ENCODE results near the gene CNDP2.

DNA sequence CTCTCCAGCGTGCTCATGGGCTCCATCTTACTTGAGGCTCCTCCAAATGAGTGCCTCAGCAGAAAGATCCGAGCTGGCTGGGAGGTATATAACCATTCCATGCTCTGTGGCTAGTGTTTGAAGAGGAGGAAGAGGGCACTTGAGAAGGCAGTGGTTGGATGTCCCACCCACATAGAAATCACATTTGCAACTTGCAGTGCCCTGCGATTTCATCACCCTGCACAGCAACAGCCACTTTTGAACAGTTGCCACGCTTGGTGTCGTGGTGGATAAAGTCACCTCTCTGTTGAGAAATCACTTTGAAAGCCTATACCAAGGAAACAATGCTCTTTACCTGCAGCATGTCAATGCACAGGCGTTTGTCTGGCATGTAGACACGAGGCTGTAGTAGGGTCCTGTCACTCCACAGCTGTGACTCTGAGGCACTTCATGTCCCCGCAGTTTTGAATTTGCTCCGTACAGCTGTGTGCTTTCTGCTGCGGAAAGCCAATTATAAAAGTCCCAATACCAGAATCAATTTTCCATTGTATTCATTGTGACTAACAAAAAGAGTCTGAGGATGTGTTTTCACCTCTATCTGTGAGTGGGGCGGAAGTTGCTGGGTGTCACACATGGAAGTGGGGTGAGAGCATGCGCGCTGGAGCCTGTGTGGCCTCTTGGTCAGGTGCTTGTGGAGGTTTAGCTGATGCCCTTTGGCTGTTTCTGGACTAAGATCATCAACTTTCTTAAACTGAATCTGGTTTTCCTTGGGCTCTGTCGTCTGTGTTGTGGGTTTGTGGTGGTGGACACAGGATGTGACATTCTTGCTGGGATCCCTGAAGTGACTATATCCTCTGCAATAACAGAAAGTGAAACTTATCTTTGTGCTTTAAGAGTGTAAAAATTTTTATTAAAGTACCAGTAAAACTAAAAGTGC lies 2.8 kb downstream of the CNDP2 start:
- TF ChIP-seq, protein P1, sequence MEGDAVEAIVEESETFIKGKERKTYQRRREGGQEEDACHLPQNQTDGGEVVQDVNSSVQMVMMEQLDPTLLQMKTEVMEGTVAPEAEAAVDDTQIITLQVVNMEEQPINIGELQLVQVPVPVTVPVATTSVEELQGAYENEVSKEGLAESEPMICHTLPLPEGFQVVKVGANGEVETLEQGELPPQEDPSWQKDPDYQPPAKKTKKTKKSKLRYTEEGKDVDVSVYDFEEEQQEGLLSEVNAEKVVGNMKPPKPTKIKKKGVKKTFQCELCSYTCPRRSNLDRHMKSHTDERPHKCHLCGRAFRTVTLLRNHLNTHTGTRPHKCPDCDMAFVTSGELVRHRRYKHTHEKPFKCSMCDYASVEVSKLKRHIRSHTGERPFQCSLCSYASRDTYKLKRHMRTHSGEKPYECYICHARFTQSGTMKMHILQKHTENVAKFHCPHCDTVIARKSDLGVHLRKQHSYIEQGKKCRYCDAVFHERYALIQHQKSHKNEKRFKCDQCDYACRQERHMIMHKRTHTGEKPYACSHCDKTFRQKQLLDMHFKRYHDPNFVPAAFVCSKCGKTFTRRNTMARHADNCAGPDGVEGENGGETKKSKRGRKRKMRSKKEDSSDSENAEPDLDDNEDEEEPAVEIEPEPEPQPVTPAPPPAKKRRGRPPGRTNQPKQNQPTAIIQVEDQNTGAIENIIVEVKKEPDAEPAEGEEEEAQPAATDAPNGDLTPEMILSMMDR (IDR thresholded peaks at IDR 0.05) = no peak
- TF ChIP-seq EP300 (IDR thresholded peaks at IDR 0.05) = no peak
